Astrocyte (in vitro differentiated cells and primary cell): ENCODE data around the gene KBTBD12. TPM values are rescaled to one million over a fixed set of nuclear protein-coding genes. Genes with fewer than 3 reads are reported as not detected.

ENCODE experiments used
- DNase-seq: peaks from one replicate; pipeline ENCODE4 v3.0.0-alpha.2; 2010; ENCODE audit warnings: low read depth
- FAIRE-seq: peaks from 2 replicates; lab custom pipeline; 2011; peaks lifted over from hg19 to GRCh38; lab: Jason Lieb, UNC
- H2AFZ ChIP-seq: 2 replicates; pipeline ENCODE4 v1.6.0; 2012; ENCODE audit warnings: low read depth, low read length, inconsistent platforms
- H3K27ac ChIP-seq: 2 replicates; pipeline ENCODE4 v1.5.1; 2011; ENCODE audit warnings: low read depth, low read length, inconsistent platforms
- H3K27me3 ChIP-seq: 2 replicates; pipeline ENCODE4 v1.6.0; 2011; ENCODE audit warnings: low read length, inconsistent platforms; ENCODE audit not compliant: insufficient read depth
- H3K36me3 ChIP-seq: 2 replicates; pipeline ENCODE4 v1.5.1; 2011; ENCODE audit warnings: low read length, inconsistent platforms; ENCODE audit not compliant: insufficient read depth
- H3K4me1 ChIP-seq: 2 replicates; pipeline ENCODE4 v1.5.1; 2011; ENCODE audit warnings: low read length, inconsistent platforms; ENCODE audit not compliant: insufficient read depth
- H3K4me2 ChIP-seq: 2 replicates; pipeline ENCODE4 v1.6.0; 2012; ENCODE audit warnings: low read length, inconsistent platforms
- H3K4me3 ChIP-seq: 2 replicates; pipeline ENCODE4 v1.5.1; 2011; ENCODE audit warnings: low read depth, mild to moderate bottlenecking, low read length, inconsistent platforms; ENCODE audit not compliant: insufficient read depth
- H3K79me2 ChIP-seq: 2 replicates; pipeline ENCODE4 v1.6.0; 2012; ENCODE audit warnings: mild to moderate bottlenecking, low read length, inconsistent platforms; ENCODE audit not compliant: insufficient read depth
- H3K9ac ChIP-seq: 2 replicates; pipeline ENCODE4 v1.6.0; 2012; ENCODE audit warnings: mild to moderate bottlenecking, low read length, inconsistent platforms
- H3K9me3 ChIP-seq: 2 replicates; pipeline ENCODE4 v1.5.1; 2012; ENCODE audit warnings: low read depth, mild to moderate bottlenecking, low read length, inconsistent platforms; ENCODE audit not compliant: insufficient read depth
- H4K20me1 ChIP-seq: 2 replicates; pipeline ENCODE4 v1.6.0; 2012; ENCODE audit warnings: low read length, inconsistent platforms; ENCODE audit not compliant: insufficient read depth
- H3K27ac Mint-ChIP-seq: one replicate; pipeline ENCODE4 v1.8.0; 2021; ENCODE audit warnings: mild to moderate bottlenecking, mixed read lengths; ENCODE audit not compliant: unreplicated experiment
- H3K27me3 Mint-ChIP-seq: one replicate; pipeline ENCODE4 v1.8.0; 2021; ENCODE audit warnings: low read depth, mixed read lengths; ENCODE audit not compliant: unreplicated experiment
- H3K36me3 Mint-ChIP-seq: one replicate; pipeline ENCODE4 v1.8.0; 2021; ENCODE audit warnings: low read depth, mixed read lengths; ENCODE audit not compliant: unreplicated experiment
- H3K4me1 Mint-ChIP-seq: one replicate; pipeline ENCODE4 v1.8.0; 2021; ENCODE audit warnings: low read depth, mixed read lengths; ENCODE audit not compliant: unreplicated experiment
- H3K4me3 Mint-ChIP-seq: one replicate; pipeline ENCODE4 v1.8.0; 2021; ENCODE audit warnings: mild to moderate bottlenecking, moderate library complexity, mixed read lengths; ENCODE audit not compliant: unreplicated experiment
- H3K9me3 Mint-ChIP-seq: one replicate; pipeline ENCODE4 v1.8.0; 2021; ENCODE audit warnings: mild to moderate bottlenecking, mixed read lengths; ENCODE audit not compliant: unreplicated experiment
- CTCF ChIP-seq: IDR thresholded peaks from 2 replicates; pipeline ENCODE4 v1.5.1; 2011; ENCODE audit warnings: low read depth, mild to moderate bottlenecking, inconsistent platforms, low read length, moderate library complexity; ENCODE audit not compliant: insufficient read depth
- EZH2 ChIP-seq: IDR thresholded peaks from 2 replicates; pipeline ENCODE4 v1.6.1; 2012; ENCODE audit warnings: mild to moderate bottlenecking, low read length, inconsistent platforms; ENCODE audit not compliant: insufficient read depth
- total RNA-seq: library from RNA; stranded (reverse); gene quantifications from 2 replicates; pipeline ENCODE4 v1.2.1, GENCODE V29; 2021

The KBTBD12 gene
- total RNA-seq, 1 donor from 2014 or later, result not detected

- Mint-ChIP-seq H3K27me3 (peaks cover 24% of the 10 kb centered on the region), H3K36me3 (no peaks in the 10 kb centered on the region), H3K27ac (no peak overlapping the region), H3K4me3 (no peak overlapping the region), H3K9me3 (peaks cover 2% of the 10 kb centered on the region), H3K4me1 (peaks cover 11% of the 10 kb centered on the region)
- Histone ChIP-seq H3K27ac (no peak overlapping the region), H3K4me3 (no peak overlapping the region), H3K4me1 (peaks cover 4% of the 10 kb centered on the region), H2AFZ (no peak overlapping the region), H3K4me2 (no peak overlapping the region), H3K79me2 (no peaks in the 10 kb centered on the region), H3K27me3 (no peaks in the 10 kb centered on the region), H3K9me3 (no peaks in the 10 kb centered on the region), H4K20me1 (no peaks in the 10 kb centered on the region), H3K9ac (no peak overlapping the region), H3K36me3 (no peaks in the 10 kb centered on the region)
- FAIRE-seq (no peak), DNase-seq (no peak)
- TF ChIP-seq EZH2 (no peak), CTCF (no peak)
Measured at GRCh38 chr3:128007033-128007424, 92.0 kb downstream of the KBTBD12 start.

- Histone ChIP-seq H3K9me3 (no peaks in the 10 kb centered on the region), H3K4me2 (no peak overlapping the region), H3K36me3 (no peaks in the 10 kb centered on the region), H3K27ac (no peak overlapping the region), H3K9ac (no peak overlapping the region), H3K27me3 (no peaks in the 10 kb centered on the region), H3K4me3 (no peak overlapping the region), H3K79me2 (no peaks in the 10 kb centered on the region), H2AFZ (no peak overlapping the region), H3K4me1 (peaks cover 4% of the 10 kb centered on the region), H4K20me1 (no peaks in the 10 kb centered on the region)
- H3K4me1 Mint-ChIP-seq, result peaks cover 11% of the 10 kb centered on the region
- DNase-seq (peak; percentile 14), FAIRE-seq (no peak)
- H3K27me3 Mint-ChIP-seq, result peaks cover 10% of the 10 kb centered on the region
- H3K4me3 Mint-ChIP-seq, result no peak overlapping the region
- peak overlapping the region; percentile 89 for H3K27ac Mint-ChIP-seq
- peaks cover 2% of the 10 kb centered on the region for H3K9me3 Mint-ChIP-seq
- TF ChIP-seq CTCF, result no peak
- no peak for TF ChIP-seq EZH2
- H3K36me3 Mint-ChIP-seq, result no peaks in the 10 kb centered on the region
Measured at GRCh38 chr3:128009952-128010846, 95.2 kb downstream of the KBTBD12 start.

GRCh38 chr3:128011140-128011539 is 96.1 kb downstream of the KBTBD12 start:
- Mint-ChIP-seq H3K9me3 (peaks cover 2% of the 10 kb centered on the region), H3K36me3 (no peaks in the 10 kb centered on the region), H3K27me3 (peaks cover 7% of the 10 kb centered on the region), H3K27ac (peak overlapping the region; percentile 51), H3K4me3 (no peak overlapping the region), H3K4me1 (peaks cover 11% of the 10 kb centered on the region)
- H2AFZ ChIP-seq, result peak overlapping the region; percentile 35
- TF ChIP-seq CTCF (peak; percentile 31), EZH2 (no peak)
- H4K20me1 ChIP-seq, result no peaks in the 10 kb centered on the region
- H3K36me3 ChIP-seq, result no peaks in the 10 kb centered on the region
- H3K27me3 ChIP-seq, result no peaks in the 10 kb centered on the region
- H3K27ac ChIP-seq, result no peak overlapping the region
- peaks cover under 1% of the 10 kb centered on the region for H3K4me1 ChIP-seq
- no peak overlapping the region for H3K4me3 ChIP-seq
- no peaks in the 10 kb centered on the region for H3K9me3 ChIP-seq
- H3K9ac ChIP-seq, result no peak overlapping the region
- no peaks in the 10 kb centered on the region for H3K79me2 ChIP-seq
- FAIRE-seq, result no peak
- no peak overlapping the region for H3K4me2 ChIP-seq
- peak; percentile 12 for DNase-seq
